Measurements from ENCODE around the gene VAV2.

DNA sequence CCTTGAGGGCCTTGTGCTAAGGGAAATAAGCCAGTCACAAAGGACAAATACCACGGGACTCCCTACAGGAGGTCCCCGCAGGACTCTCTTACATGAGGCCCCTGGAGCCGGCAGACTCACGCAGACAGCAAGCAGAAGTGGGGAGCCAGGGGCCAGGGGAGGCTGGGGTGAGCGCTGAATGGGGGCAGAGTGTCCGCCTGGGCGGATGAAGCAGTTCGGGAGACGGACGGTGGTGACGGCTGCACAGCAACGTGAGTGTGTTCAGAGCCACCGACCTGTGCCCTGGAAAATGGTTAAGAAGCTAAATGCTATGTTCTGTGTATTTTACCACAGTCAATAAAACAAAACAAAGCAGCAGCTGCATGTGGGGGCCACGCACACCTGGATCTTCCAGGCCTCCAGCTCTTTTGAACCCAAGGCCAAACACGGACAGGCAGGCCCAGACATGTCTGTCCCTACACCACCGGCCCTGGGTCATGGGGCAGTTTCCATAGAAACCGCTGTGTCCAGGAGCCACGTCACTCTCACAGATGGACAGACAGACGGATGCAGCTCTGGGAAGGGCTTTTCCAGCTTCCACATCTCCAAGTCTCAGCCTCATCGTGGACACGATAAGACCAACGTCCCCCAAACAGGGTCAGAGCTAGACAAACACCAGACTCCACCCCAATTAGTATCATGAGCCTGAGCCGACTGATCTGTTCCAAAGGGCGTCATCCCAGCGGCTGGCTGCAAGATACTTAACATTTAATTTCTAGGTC lies 103.9 kb downstream of the VAV2 start:
- TF ChIP-seq ZNF565 (CRISPR knock-in tag; conservative IDR thresholded peaks at IDR 0.05; ENCODE audit: low read depth) (no peak), TCF4 (CRISPR knock-in tag; IDR thresholded peaks at IDR 0.05; ENCODE audit: borderline replicate concordance) (no peak), PPARA (CRISPR knock-in tag; IDR thresholded peaks at IDR 0.05; ENCODE audit: borderline replicate concordance) (no peak)
- TF ChIP-seq, protein P1, sequence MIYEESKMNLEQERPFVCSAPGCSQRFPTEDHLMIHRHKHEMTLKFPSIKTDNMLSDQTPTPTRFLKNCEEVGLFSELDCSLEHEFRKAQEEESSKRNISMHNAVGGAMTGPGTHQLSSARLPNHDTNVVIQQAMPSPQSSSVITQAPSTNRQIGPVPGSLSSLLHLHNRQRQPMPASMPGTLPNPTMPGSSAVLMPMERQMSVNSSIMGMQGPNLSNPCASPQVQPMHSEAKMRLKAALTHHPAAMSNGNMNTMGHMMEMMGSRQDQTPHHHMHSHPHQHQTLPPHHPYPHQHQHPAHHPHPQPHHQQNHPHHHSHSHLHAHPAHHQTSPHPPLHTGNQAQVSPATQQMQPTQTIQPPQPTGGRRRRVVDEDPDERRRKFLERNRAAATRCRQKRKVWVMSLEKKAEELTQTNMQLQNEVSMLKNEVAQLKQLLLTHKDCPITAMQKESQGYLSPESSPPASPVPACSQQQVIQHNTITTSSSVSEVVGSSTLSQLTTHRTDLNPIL (CRISPR knock-in tag; IDR thresholded peaks at IDR 0.05; ENCODE audit: low read depth): no peak
